Prostate gland (tissue), 2 donors: ENCODE measurements around the gene RPL41. TPM values are rescaled to one million over a fixed set of nuclear protein-coding genes. Genes with fewer than 3 reads are reported as not detected.

ENCODE experiments used
- DNase-seq: peaks from one replicate; pipeline ENCODE4 v3.0.0-alpha.2; 2019; ENCODE audit warnings: low spot score
- H3K27ac ChIP-seq, 2 donors: fragments of 200-600 bp; sonication (generic); 2 replicates each; pipeline ENCODE4 v1.5.1; 2017 to 2019
- H3K27me3 ChIP-seq: fragments of 200-600 bp; sonication (generic); replicated peaks from 2 replicates; pipeline ENCODE4 v1.5.1; 2019; ENCODE audit not compliant: insufficient read depth
- H3K36me3 ChIP-seq, 2 donors: fragments of 200-600 bp; sonication (generic); 1 replicate in 1 of 2; 2 replicates in 1 of 2; pipeline versions ENCODE4 v1.5.1 to v1.8.1; 2017 to 2019
- H3K4me1 ChIP-seq: fragments of 200-600 bp; sonication (generic); replicated peaks from 2 replicates; pipeline ENCODE4 v1.5.1; 2019
- H3K4me3 ChIP-seq, 2 donors: fragments of 200-600 bp; sonication (generic); 2 replicates each; pipeline ENCODE4 v1.5.1; 2017 to 2019
- H3K9me3 ChIP-seq: fragments of 200-600 bp; sonication (generic); 2 replicates; pipeline ENCODE4 v1.5.1; 2017
- CTCF ChIP-seq, 4 experiments: fragments of 200-600 bp in 2 of 4; fragments of 450-650 bp in 2 of 4; sonication (generic) in 2 of 4; IDR thresholded peaks; 1 replicate in 3 of 4; 2 replicates in 1 of 4; pipeline ENCODE4 v1.5.1; 2016 to 2019; ENCODE audit warnings: antibody characterized with exemption in 4 of 4, mild to moderate bottlenecking in 2 of 4, moderate library complexity in 2 of 4
- POLR2A ChIP-seq: fragments of 450-650 bp; IDR thresholded peaks from one replicate; pipeline ENCODE4 v1.6.1; 2016; ENCODE audit warnings: antibody characterized with exemption, mild to moderate bottlenecking
- POLR2AphosphoS5 ChIP-seq: sonication (generic); formaldehyde crosslinking; IDR thresholded peaks from one replicate; pipeline ENCODE4 v1.6.1; 2017; ENCODE audit warnings: antibody characterized with exemption
- WGBS: methylation state at CpG from one replicate; pipeline ENCODE4 v1.1.5; 2018; 5-methylcytosine and 5-hydroxymethylcytosine counted together
- intact Hi-C: fragments of 100-400 bp; cut with DNase I; formaldehyde crosslinking; loops from one replicate; pipeline ENCODE4 v1.14.2; 2022
- total RNA-seq, 2 donors: library from RNA; depleted of rRNA; stranded (reverse); fragments of >200 nt; gene quantifications; one replicate each; pipeline ENCODE4 v1.1.0, GENCODE V29; 2016

RPL41 gene
- total RNA-seq, 2 donors from 2014 or later: 2,549 to 4,385 TPM

- no peak overlapping the region for H3K4me3 ChIP-seq
- 89% methylated on average over 17 of the region's 17 CpGs for WGBS
- no peak for TF ChIP-seq CTCF (IDR thresholded peaks at IDR 0.05)
- no peak for TF ChIP-seq POLR2AphosphoS5
- no peak for TF ChIP-seq POLR2A
- no peaks in the 10 kb centered on the region for H3K9me3 ChIP-seq
- H3K27me3 ChIP-seq: no peaks in the 10 kb centered on the region
- intact Hi-C loops: no loop called here
- H3K27ac ChIP-seq: no peak overlapping the region
- no peak for DNase-seq
- H3K4me1 ChIP-seq: peaks cover 12% of the 10 kb centered on the region
- peaks cover 10 to 26% of the 10 kb centered on the region in 2 donors for H3K36me3 ChIP-seq
Measured at GRCh38 chr12:56164345-56164729, 47.9 kb downstream of the RPL41 start.

- intact Hi-C loops: no loop called here
Measured at GRCh38 chr12:56165369-56165768, 48.9 kb downstream of the RPL41 start.

More at GRCh38 chr12:56165369-56165768, 48.9 kb downstream of the RPL41 start:
- Histone ChIP-seq H3K27me3 (no peaks in the 10 kb centered on the region), H3K4me3 (no peak overlapping the region), H3K9me3 (no peaks in the 10 kb centered on the region), H3K4me1 (peaks cover 2% of the 10 kb centered on the region), H3K36me3 (peaks cover 15 to 19% of the 10 kb centered on the region in 2 donors), H3K27ac (no peak overlapping the region)
- 54% methylated on average over 4 of the region's 4 CpGs for WGBS
- no peak for TF ChIP-seq CTCF (IDR thresholded peaks at IDR 0.05)
- TF ChIP-seq POLR2A: no peak
- TF ChIP-seq POLR2AphosphoS5: no peak
- DNase-seq: no peak

Other genes starting within 250 kb of the RPL41 start
- gene PYM1, start 188.7 kb upstream of the RPL41 start, total RNA-seq: 10 to 100 TPM; 89.0 to 94.5 TPM
- 100 to 1,000 TPM in 1 of 2 donors, 10 to 100 TPM in 1; 74.9 to 161 TPM for gene DGKA, start 185.5 kb upstream of the RPL41 start, total RNA-seq
- gene PMEL, start 150.6 kb upstream of the RPL41 start, total RNA-seq: 1 to 10 TPM in 1 of 2 donors, under 1 TPM in 1; 0.18 to 8.6 TPM
- gene CDK2, start 149.8 kb upstream of the RPL41 start, total RNA-seq: 10 to 100 TPM; 24.3 to 28.2 TPM
- 100 to 1,000 TPM in 1 of 2 donors, 10 to 100 TPM in 1; 82.5 to 191 TPM for gene RAB5B, start 142.6 kb upstream of the RPL41 start, total RNA-seq
- gene SUOX, start 119.4 kb upstream of the RPL41 start, total RNA-seq: 10 to 100 TPM; 23.6 to 49.6 TPM
- gene IKZF4, start 95.6 kb upstream of the RPL41 start, total RNA-seq: 1 to 10 TPM; 2.2 to 6.2 TPM
- 1,000 to 10,000 TPM in 1 of 2 donors, 100 to 1,000 TPM in 1; 284 to 1,659 TPM for gene RPS26, start 74.7 kb upstream of the RPL41 start, total RNA-seq
- 100 to 1,000 TPM in 1 of 2 donors, 10 to 100 TPM in 1; 77.3 to 117 TPM for gene ERBB3, start 36.5 kb upstream of the RPL41 start, total RNA-seq
- gene PA2G4, start 12.1 kb upstream of the RPL41 start, total RNA-seq: 10 to 100 TPM; 75.0 to 93.3 TPM
- gene ZC3H10, start 1.6 kb downstream of the RPL41 start, total RNA-seq: 1 to 10 TPM; 4.6 to 9.1 TPM
- 100 to 1,000 TPM in 1 of 2 donors, 10 to 100 TPM in 1; 66.8 to 167 TPM for gene ESYT1, start 11.6 kb downstream of the RPL41 start, total RNA-seq
- 100 to 1,000 TPM in 1 of 2 donors, 10 to 100 TPM in 1; 66.4 to 203 TPM for gene MYL6B, start 36.0 kb downstream of the RPL41 start, total RNA-seq
- gene MYL6, start 41.7 kb downstream of the RPL41 start, total RNA-seq: 1,000 to 10,000 TPM; 1,587 to 1,792 TPM
- 100 to 1,000 TPM in 1 of 2 donors, 10 to 100 TPM in 1; 60.4 to 101 TPM for gene SMARCC2, start 72.8 kb downstream of the RPL41 start, total RNA-seq
- gene RNF41, start 105.3 kb downstream of the RPL41 start, total RNA-seq: 10 to 100 TPM; 74.4 to 90.4 TPM
- 10 to 100 TPM; 21.4 to 33.2 TPM for gene NABP2, start 107.7 kb downstream of the RPL41 start, total RNA-seq
- gene SLC39A5, start 113.4 kb downstream of the RPL41 start, total RNA-seq: not detected
- gene ANKRD52, start 141.8 kb downstream of the RPL41 start, total RNA-seq: 10 to 100 TPM; 18.5 to 29.0 TPM
- gene COQ10A, start 150.3 kb downstream of the RPL41 start, total RNA-seq: 10 to 100 TPM; 15.9 to 17.6 TPM
- 100 to 1,000 TPM; 106 to 110 TPM for gene CS, start 183.7 kb downstream of the RPL41 start, total RNA-seq
- 100 to 1,000 TPM in 1 of 2 donors, 10 to 100 TPM in 1; 97.7 to 101 TPM for gene CNPY2, start 199.4 kb downstream of the RPL41 start, total RNA-seq
- gene PAN2, start 217.4 kb downstream of the RPL41 start, total RNA-seq: 10 to 100 TPM; 31.8 to 60.8 TPM
- not detected for gene IL23A, start 222.3 kb downstream of the RPL41 start, total RNA-seq
- gene STAT2, start 243.5 kb downstream of the RPL41 start, total RNA-seq: 100 to 1,000 TPM in 1 of 2 donors, 10 to 100 TPM in 1; 99.8 to 128 TPM
- 1 to 10 TPM in 1 of 2 donors, under 1 TPM in 1; 0.62 to 1.1 TPM for gene APOF, start 246.2 kb downstream of the RPL41 start, total RNA-seq